Choroid plexus epithelial cell (primary cell): ENCODE data around the gene MTA1.

Source experiments
- DNase-seq: peaks from one replicate; pipeline ENCODE4 v3.0.0-alpha.2; 2010; ENCODE audit warnings: low read depth
- H3K4me3 ChIP-seq: 2 replicates; pipeline ENCODE4 v1.5.1; 2011; ENCODE audit warnings: low read depth, mild to moderate bottlenecking, control low read depth, low read length, moderate library complexity
- TF ChIP-seq, protein P1 (sequence below): conservative IDR thresholded peaks from 2 replicates; pipeline ENCODE4 v1.5.1; 2011; ENCODE audit warnings: low read depth, mild to moderate bottlenecking, control low read depth, inconsistent platforms, low read length, moderate library complexity

Gene MTA1

DNA sequence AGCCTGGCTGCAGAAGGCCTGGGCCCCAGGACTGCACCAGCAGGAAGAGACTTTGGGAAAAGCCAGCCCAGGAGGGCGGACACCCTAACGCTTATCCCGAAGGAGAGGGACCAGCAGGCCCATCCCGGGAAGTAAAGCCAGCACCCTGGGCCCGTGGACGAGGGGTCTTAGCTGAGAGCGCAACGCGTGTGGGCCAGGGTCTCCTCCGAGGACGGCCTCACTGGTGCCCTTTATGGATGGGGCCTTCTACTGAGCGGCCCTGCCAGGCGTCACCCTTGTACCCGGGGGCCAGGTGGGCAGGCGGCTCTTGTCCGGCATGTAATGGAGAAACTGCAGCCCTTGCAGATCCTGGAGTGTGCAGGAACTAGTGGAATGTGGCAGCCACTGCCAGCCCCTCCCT, 85.5 kb downstream of the MTA1 start:
- TF ChIP-seq, protein P1, sequence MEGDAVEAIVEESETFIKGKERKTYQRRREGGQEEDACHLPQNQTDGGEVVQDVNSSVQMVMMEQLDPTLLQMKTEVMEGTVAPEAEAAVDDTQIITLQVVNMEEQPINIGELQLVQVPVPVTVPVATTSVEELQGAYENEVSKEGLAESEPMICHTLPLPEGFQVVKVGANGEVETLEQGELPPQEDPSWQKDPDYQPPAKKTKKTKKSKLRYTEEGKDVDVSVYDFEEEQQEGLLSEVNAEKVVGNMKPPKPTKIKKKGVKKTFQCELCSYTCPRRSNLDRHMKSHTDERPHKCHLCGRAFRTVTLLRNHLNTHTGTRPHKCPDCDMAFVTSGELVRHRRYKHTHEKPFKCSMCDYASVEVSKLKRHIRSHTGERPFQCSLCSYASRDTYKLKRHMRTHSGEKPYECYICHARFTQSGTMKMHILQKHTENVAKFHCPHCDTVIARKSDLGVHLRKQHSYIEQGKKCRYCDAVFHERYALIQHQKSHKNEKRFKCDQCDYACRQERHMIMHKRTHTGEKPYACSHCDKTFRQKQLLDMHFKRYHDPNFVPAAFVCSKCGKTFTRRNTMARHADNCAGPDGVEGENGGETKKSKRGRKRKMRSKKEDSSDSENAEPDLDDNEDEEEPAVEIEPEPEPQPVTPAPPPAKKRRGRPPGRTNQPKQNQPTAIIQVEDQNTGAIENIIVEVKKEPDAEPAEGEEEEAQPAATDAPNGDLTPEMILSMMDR = no peak
- no peak overlapping the region for H3K4me3 ChIP-seq

DNA sequence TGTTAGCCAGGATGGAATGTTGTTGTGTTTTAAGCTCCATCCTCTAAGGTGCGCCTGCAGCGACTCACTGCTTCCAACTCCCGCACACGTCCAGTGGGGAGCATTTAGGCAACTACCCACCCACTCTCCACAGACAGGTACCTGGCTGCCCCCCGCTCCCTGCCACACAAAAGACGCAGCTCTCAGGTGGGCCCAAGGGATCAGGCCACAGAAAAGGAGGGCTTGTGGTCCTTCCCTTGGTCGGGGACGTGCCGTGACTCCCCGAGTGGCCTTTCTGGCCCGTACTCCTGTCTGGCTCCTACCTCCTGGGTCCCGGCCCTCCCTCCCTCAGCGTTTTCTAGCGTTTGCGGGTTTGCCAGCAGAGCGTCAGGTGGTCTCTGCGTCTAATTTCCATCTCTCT, 87.6 kb downstream of the MTA1 start:
- H3K4me3 ChIP-seq = no peak overlapping the region
- DNase-seq = no peak
- TF ChIP-seq, protein P1 = no peak

More for the DNA sequence above, 85.5 kb downstream of the MTA1 start:
- no peak for DNase-seq

DNA sequence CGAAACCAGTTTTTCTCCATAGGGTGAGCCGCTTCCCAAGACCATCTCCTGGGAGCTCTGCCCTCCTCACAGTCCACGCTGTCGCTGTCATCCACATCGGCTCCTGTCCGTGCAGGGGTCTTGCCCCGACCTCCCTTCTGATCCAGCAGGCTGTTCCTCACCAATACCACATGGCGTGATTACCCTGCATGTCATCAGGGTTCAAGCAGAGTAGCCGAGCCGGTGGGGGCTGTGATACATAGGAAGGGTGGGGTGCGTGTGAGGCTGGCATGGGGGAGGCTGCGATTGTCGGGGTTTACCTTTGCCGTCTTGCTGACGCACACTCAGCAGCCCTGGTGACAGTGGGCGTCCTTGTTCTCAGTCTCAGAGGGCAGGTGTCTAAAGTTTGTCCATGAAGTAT, 88.4 kb downstream of the MTA1 start:
- H3K4me3 ChIP-seq = no peak overlapping the region
- TF ChIP-seq, protein P1 = no peak
- no peak for DNase-seq

DNA sequence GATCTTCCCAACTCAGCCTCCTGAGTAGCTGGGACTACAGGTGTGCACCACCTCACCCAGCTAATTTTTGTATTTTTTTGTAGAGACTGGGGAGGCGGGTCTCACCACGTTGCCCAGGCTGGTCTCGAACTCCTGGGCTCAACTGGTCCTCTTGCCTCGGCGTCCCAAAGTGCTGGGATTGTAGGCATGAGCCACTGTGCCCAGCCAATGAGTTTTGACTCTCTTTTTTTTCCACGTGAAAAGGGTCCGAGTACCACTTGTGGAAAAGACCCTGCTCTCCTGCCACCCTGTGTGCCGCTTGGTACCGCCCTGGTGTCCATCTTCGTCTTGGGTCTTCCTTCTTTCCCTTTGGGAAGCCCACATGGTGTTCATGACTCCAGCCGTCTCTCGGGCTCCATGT, 89.0 kb downstream of the MTA1 start:
- H3K4me3 ChIP-seq = no peak overlapping the region
- DNase-seq = no peak
- TF ChIP-seq, protein P1 = no peak

DNA sequence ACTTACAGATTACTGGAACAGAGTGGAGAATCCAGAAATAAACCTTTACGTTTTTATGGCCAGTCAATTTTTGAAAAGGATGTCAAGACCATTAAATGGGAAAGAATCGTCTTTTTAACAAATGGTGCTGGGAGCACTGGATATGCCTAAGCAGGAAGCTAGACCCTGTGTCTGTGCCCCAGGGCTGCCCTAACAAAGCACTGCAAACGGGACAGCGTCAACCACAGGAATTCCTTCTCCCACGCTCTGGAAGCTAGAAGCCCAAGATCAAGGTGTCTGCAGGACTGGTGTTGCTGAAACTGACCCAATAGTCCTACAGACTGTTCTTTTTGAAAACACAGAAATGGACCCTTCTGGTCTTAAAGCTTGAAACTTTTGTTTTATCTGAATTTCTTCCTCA, 97.5 kb downstream of the MTA1 start:
- TF ChIP-seq, protein P1 = no peak
- no peak overlapping the region for H3K4me3 ChIP-seq
- no peak for DNase-seq

DNA sequence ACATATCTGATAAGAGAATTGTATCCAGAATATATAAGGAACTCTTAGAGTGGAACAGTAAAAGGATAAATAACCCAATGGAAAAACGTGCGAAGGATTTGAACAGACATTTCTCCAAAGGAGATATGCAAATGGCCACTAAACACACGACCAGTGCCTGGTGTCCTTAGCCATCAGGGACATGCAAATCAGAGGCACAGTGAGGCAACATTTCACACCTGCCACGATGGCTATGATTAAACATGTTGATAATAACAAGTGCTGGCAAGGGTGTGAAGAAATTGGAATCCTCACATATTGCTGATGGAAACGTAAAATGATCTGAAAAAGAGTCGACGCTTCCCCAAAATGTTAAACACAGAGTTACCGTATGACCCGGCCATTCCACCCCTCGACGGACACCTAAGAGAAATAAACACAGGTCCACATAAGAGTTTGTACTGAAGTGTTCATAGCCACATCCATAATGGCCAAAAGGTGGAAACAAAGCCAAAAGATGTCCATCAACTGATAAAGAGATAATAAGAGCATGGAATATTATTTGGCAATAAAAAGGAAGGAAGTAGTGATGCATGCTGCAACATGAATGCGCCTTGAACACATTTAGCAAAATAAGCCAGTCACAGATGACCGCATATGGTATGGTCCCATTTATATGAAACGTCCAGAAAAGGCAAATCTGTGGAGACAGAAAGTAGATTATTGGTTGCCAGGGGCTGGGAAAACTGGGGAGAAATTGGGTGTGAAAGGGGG, 100.5 kb downstream of the MTA1 start:
- H3K4me3 ChIP-seq = no peak overlapping the region
- TF ChIP-seq, protein P1 = no peak
- no peak for DNase-seq
